NCI-H446 (cell line): ENCODE data around the gene GPC6.

Experiments
- DNase-seq, 2 experiments: peaks; one replicate each; lab custom pipeline; 2025; lab: John Stamatoyannopoulos, UW

GPC6 gene

GRCh38 chr13:93680329-93680728 lies 453.7 kb downstream of the GPC6 start:
- DNase-seq = no peak

GRCh38 chr13:93685900-93686299 lies 459.3 kb downstream of the GPC6 start:
- no peak for DNase-seq

- no peak for DNase-seq
Observed at GRCh38 chr13:93686399-93686798, 459.8 kb downstream of the GPC6 start.

- DNase-seq = no peak
Observed at GRCh38 chr13:93687261-93687660, 460.7 kb downstream of the GPC6 start.

GRCh38 chr13:93689333-93689732 lies 462.7 kb downstream of the GPC6 start:
- no peak for DNase-seq

- no peak for DNase-seq
Observed at GRCh38 chr13:93690139-93690538, 463.5 kb downstream of the GPC6 start.

GRCh38 chr13:93698016-93698613 lies 471.5 kb downstream of the GPC6 start:
- DNase-seq = no peak

GRCh38 chr13:93700115-93700514 lies 473.5 kb downstream of the GPC6 start:
- no peak for DNase-seq

- DNase-seq = no peak
Observed at GRCh38 chr13:93708308-93709075, 481.9 kb downstream of the GPC6 start.

- DNase-seq = no peak
Observed at GRCh38 chr13:93709506-93710244, 483.1 kb downstream of the GPC6 start.

- DNase-seq = no peak
Observed at GRCh38 chr13:93714171-93714570, 487.6 kb downstream of the GPC6 start.

GRCh38 chr13:93715866-93716265 lies 489.3 kb downstream of the GPC6 start:
- no peak for DNase-seq

GRCh38 chr13:93716623-93717022 lies 490.0 kb downstream of the GPC6 start:
- no peak for DNase-seq

- no peak for DNase-seq
Observed at GRCh38 chr13:93721483-93721882, 494.9 kb downstream of the GPC6 start.

- peak in 1 of 2 experiments; percentile 3 for DNase-seq
Observed at GRCh38 chr13:93723316-93723715, 496.7 kb downstream of the GPC6 start.

- DNase-seq = no peak
Observed at GRCh38 chr13:93724187-93724586, 497.6 kb downstream of the GPC6 start.

GRCh38 chr13:93726173-93726957 lies 499.8 kb downstream of the GPC6 start:
- no peak for DNase-seq

- no peak for DNase-seq
Observed at GRCh38 chr13:93727211-93728141, 500.9 kb downstream of the GPC6 start.

GRCh38 chr13:93729383-93729782 lies 502.8 kb downstream of the GPC6 start:
- no peak for DNase-seq

- no peak for DNase-seq
Observed at GRCh38 chr13:93730780-93731179, 504.2 kb downstream of the GPC6 start.

GRCh38 chr13:93732186-93732585 lies 505.6 kb downstream of the GPC6 start:
- DNase-seq = no peak
